GM19193 (cell line): Measurements from ENCODE around the gene RPEL1.

ENCODE experiments used
- POLR2A ChIP-seq: IDR thresholded peaks from 4 replicates; pipeline ENCODE4 v1.6.1; 2011; ENCODE audit not compliant: insufficient read depth, insufficient read length; ENCODE audit errors: extremely low read depth

Gene RPEL1

GRCh38 chr10:103235775-103236174 is 9.9 kb upstream of the RPEL1 start:
- no peak for TF ChIP-seq POLR2A

DNA sequence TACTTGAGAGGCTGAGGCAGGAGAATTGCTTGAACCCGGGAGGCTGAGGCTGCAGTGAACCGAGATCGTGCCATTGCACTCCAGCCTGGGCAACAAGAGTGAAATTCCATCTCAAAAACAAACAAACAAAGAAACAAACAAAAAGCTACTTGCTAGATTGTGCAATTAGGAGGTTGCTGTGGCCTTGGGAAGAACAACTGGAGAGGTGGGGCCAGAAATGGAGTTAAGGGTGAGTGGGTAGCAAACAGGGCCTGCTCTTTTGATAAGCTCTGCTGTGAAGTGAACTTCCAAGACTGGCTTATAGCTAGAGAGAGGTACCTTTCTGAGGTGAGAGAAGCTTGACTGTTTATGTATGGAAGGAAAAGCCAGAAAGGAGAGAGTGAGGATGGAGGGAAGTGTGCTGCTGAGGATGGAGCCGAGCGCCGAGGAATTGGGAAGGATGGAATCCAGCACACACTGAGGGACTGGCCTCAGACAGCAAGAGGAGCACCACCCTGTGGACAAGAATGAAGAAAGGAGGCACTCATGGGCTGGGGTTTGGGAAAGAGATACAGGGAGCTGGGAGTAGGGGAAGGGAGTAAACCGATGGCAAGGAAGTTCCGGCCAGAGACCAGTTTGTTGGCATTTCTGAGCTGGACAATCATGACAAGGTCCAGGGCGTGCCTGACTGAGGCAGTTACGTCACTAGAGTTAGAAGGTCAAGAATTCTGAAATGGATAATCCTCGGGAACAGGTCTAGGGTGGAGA is 7.0 kb upstream of the RPEL1 start:
- no peak for TF ChIP-seq POLR2A

- TF ChIP-seq POLR2A = no peak
These were observed 4.2 kb upstream of the RPEL1 start for GRCh38 chr10:103241262-103242011.

DNA sequence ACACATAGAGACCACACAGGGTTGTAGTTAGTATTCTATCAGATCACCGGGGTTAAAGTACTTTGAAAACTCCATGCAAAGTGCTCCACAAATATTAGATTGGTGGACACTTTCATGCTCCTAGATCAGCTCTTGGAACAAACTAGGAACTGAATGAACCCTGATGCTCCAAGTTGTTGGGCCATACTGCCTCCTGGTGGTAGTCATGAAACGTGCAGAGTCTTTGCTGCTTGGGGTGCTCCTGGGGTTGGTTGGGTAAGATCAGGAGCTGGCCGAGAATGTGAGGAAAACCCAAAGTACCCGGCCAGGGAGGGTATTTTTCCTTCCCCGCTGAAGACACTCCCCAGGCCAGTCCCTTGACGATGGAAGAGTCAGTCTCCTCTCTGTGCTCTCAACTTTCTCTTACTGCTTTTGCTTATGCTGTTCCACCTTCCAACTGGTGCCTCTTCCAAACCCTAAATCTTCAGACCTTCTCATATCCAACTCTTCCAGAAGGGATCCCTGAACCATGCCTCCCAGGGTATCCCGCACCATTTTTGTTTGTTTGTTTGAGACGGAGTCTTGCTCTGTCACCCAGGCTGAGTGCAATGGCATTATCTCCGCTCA is 918 bp upstream of the RPEL1 start:
- TF ChIP-seq POLR2A = no peak

DNA sequence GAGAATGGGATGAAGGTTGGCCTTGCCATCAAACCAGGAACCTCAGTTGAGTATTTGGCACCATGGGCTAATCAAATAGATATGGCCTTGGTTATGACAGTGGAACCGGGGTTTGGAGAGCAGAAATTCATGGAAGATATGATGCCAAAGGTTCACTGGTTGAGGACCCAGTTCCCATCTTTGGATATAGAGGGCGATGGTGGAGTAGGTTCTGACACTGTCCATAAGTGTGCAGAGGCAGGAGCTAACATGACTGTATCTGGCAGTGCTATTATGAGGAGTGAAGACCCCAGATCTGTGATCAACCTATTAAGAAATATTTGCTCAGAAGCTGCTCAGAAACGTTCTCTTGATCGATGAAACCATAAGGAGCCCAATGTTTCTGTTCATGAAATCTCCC is 637 bp downstream of the RPEL1 start:
- no peak for TF ChIP-seq POLR2A

DNA sequence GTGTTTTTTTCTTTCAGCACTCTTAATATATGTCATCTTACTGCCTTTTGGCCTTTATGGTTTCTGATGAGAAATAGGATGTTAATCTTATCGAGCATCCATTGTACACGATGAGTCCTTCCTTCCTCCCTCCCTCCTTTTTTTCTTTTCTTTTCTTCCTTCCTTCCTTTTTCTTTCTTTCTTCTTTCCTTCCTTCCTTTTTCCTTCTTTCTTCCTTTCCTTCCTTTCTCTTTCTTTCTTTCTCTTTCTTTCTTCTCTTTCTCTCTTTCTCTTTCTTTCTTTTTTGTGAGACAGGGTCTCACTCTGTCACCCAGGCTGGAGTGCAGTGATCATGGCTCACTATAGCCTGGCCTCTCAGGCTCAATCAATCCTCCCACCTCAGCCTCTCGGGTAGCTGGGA is 8.4 kb downstream of the RPEL1 start:
- no peak for TF ChIP-seq POLR2A

DNA sequence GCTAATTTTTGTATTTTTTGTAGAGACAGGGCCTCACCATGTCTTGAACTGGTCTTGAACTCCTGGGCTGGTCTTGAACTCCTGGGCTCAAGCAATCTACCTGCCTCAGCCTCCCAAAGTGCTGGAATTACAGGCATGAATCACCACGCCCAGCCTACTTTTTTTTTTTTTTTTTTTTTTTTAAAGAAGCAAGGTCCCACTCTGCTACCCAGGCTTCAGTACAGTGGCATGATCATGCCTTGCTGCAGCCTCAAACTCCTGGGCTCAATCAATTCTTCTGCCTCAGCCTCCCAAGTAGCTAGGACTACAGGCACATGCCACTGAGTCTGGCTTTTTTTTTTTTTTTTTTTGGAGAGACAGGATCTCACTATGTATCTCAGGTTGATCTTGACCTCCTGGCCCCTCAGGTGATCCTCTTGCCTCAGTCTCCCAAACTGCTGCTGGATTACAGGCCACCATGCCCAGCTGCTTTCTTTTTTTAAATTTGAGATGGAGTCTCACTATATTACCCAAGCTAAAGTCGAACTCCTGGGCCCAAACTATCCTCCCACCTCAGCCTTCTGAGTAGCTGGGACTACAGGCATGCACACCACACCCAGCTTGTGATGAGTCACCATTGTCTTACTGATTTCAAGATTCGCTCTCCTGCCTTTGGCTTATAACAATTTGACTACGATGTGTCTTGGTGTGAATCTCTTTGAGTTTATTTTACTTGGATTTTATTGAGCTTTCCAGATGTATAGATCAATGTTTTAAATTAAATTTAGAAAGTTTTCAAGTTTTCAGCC is 9.0 kb downstream of the RPEL1 start:
- TF ChIP-seq POLR2A = no peak

DNA sequence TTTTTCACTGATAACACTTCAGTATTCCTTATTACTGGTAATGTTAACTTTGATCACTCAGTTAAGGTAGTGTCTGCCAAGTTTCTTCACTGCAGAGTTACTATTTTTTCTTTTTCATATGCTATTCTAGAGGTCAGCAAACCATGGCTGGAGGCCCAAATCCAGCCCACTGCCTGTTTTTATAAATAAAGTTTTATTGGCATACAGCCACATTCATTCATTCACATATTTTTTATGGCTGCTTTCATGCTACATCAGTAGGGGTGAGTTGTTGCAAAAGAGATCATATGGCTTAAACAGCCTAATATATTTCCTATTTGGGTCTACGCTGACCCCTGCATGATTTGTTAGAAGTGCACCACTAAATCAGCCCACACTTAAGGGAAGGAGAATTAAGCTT is 10.9 kb downstream of the RPEL1 start:
- TF ChIP-seq POLR2A = no peak

GRCh38 chr10:103257812-103258211 is 12.1 kb downstream of the RPEL1 start:
- TF ChIP-seq POLR2A = no peak

GRCh38 chr10:103259989-103260388 is 14.3 kb downstream of the RPEL1 start:
- TF ChIP-seq POLR2A = no peak

DNA sequence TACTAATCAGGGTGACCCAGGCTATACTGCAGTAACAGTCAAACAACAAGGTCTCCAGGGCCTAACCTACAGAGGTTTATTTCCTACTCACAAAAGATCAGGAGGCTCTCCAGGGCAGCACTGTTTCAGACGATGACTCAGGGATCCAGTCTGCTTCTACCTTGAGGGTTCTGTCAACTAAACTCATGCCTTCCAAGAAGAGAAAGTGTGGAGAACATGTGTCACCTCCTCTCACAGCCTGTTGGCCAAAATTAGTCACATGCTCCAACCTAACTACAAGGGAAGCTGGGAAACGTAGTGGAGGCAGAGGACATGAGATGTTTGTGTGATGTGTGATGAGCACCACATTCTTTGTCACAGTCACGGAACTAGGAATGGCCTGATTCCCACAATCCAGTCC is 16.5 kb downstream of the RPEL1 start:
- no peak for TF ChIP-seq POLR2A

- no peak for TF ChIP-seq POLR2A
These were observed 20.1 kb downstream of the RPEL1 start for GRCh38 chr10:103265717-103266329.

GRCh38 chr10:103273041-103273441 is 27.4 kb downstream of the RPEL1 start:
- no peak for TF ChIP-seq POLR2A

GRCh38 chr10:103276251-103276895 is 30.7 kb downstream of the RPEL1 start:
- no peak for TF ChIP-seq POLR2A
